ENCODE data around the gene TMTC2. TPM values are rescaled to one million over a fixed set of nuclear protein-coding genes. Genes with fewer than 3 reads are reported as not detected.

TMTC2 gene
- total and polyA plus RNA-seq, 2 donors from 2014 or later, result 6.0 to 32.9 TPM

DNA sequence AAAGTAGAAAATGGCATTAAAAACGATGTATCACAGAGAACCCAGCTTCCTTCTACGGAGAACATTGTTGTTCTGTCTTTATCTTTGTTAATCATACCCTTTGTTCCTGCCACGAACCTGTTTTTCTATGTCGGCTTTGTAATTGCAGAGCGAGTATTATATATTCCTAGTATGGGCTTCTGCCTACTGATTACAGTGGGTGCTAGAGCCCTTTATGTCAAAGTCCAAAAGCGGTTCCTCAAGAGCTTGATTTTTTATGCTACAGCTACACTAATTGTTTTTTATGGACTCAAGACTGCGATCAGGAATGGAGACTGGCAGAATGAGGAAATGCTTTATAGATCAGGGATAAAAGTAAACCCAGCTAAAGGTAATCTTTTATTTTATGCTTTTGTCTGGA is 209.6 kb downstream of the TMTC2 start:
- intact Hi-C loops (cut with DNase I), result no loop called here

DNA sequence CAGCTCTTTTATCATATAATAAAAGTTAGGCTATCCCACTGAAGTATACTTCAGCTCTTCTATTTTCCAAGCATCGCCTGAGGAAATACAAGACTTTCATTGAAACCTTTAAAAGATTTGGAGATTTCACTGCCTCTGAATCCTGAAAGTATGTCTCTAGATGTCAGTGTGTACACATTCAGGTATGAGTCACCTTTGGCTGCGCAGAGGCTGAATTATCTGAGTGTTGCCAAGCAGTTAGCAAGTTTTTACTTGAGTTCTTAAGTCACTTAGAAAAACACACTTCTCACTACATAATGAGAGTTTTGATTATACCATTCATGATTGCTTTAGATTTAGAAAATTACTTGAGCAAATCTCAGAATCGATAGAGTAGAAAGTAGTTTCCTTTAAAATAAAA is 210.3 kb downstream of the TMTC2 start:
- Histone ChIP-seq H3K9ac (ENCODE audit: low read length in 3 of 3) (no peak overlapping the region), H3K27me3 (ENCODE audit: control insufficient read depth, insufficient read depth, low read length) (no peaks in the 10 kb centered on the region), H3K4me3 (ENCODE audit: low read length in 3 of 3) (no peak overlapping the region), H3K4me1 (ENCODE audit: control insufficient read depth in 2 of 3, insufficient read depth in 2 of 3, low read depth in 1 of 3, low read length in 3 of 3) (no peaks in the 10 kb centered on the region), H3K9me3 (ENCODE audit: control insufficient read depth in 2 of 3, insufficient read depth in 1 of 3, low read length in 3 of 3) (no peaks in the 10 kb centered on the region), H3K36me3 (ENCODE audit: control insufficient read depth in 2 of 3, insufficient read depth in 3 of 3, low read length in 3 of 3) (no peaks in the 10 kb centered on the region), H3K27ac (ENCODE audit: low read depth in 2 of 2, low read length in 2 of 2) (no peak overlapping the region)
- TF ChIP-seq, protein P1, sequence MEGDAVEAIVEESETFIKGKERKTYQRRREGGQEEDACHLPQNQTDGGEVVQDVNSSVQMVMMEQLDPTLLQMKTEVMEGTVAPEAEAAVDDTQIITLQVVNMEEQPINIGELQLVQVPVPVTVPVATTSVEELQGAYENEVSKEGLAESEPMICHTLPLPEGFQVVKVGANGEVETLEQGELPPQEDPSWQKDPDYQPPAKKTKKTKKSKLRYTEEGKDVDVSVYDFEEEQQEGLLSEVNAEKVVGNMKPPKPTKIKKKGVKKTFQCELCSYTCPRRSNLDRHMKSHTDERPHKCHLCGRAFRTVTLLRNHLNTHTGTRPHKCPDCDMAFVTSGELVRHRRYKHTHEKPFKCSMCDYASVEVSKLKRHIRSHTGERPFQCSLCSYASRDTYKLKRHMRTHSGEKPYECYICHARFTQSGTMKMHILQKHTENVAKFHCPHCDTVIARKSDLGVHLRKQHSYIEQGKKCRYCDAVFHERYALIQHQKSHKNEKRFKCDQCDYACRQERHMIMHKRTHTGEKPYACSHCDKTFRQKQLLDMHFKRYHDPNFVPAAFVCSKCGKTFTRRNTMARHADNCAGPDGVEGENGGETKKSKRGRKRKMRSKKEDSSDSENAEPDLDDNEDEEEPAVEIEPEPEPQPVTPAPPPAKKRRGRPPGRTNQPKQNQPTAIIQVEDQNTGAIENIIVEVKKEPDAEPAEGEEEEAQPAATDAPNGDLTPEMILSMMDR (IDR thresholded peaks at IDR 0.05; ENCODE audit: borderline replicate concordance, extremely low read depth, insufficient read depth), result peak; percentile 15
- peak in 1 of 5 donors; percentile 24 for DNase-seq
- no peak for FAIRE-seq
- intact Hi-C loops (cut with DNase I), result no loop called here

More for the DNA sequence above, 209.6 kb downstream of the TMTC2 start:
- no peaks in the 10 kb centered on the region for H3K4me1 ChIP-seq (ENCODE audit: control insufficient read depth in 2 of 3, insufficient read depth in 2 of 3, low read depth in 1 of 3, low read length in 3 of 3)
- H3K9ac ChIP-seq (ENCODE audit: low read length in 3 of 3), result no peak overlapping the region
- DNase-seq (no peak), FAIRE-seq (no peak)
- no peak overlapping the region for H3K27ac ChIP-seq (ENCODE audit: low read depth in 2 of 2, low read length in 2 of 2)
- TF ChIP-seq, protein P1 (IDR thresholded peaks at IDR 0.05; ENCODE audit: borderline replicate concordance, extremely low read depth, insufficient read depth), result no peak
- no peaks in the 10 kb centered on the region for H3K9me3 ChIP-seq (ENCODE audit: control insufficient read depth in 2 of 3, insufficient read depth in 1 of 3, low read length in 3 of 3)
- no peak overlapping the region for H3K4me3 ChIP-seq (ENCODE audit: low read length in 3 of 3)
- no peaks in the 10 kb centered on the region for H3K27me3 ChIP-seq (ENCODE audit: control insufficient read depth, insufficient read depth, low read length)
- H3K36me3 ChIP-seq (ENCODE audit: control insufficient read depth in 2 of 3, insufficient read depth in 3 of 3, low read length in 3 of 3), result no peaks in the 10 kb centered on the region

DNA sequence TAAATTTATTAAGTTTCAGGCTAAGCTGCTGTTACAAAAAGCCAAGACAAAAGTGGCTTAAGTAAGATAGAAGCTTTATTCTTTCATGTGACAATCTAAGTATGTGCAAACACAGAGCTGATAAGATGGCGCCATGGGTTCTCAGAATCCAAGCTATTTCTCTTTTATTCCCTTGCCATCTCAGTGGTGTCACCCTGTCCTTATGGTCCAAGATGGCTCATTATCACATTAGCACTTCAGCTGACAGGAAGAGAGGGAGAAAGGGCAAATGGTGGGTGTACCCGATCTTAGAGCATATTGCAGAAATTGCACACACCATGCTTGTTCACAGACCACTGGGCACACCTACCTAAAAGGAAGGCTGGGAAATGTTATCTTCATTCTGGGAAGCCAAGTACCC is 211.7 kb downstream of the TMTC2 start:
- H3K27me3 ChIP-seq (ENCODE audit: control insufficient read depth, insufficient read depth, low read length), result no peaks in the 10 kb centered on the region
- TF ChIP-seq, protein P1 (IDR thresholded peaks at IDR 0.05; ENCODE audit: borderline replicate concordance, extremely low read depth, insufficient read depth), result no peak
- no peak overlapping the region for H3K9ac ChIP-seq (ENCODE audit: low read length in 3 of 3)
- H3K36me3 ChIP-seq (ENCODE audit: control insufficient read depth in 2 of 3, insufficient read depth in 3 of 3, low read length in 3 of 3), result no peaks in the 10 kb centered on the region
- no peak for FAIRE-seq
- no peaks in the 10 kb centered on the region for H3K4me1 ChIP-seq (ENCODE audit: control insufficient read depth in 2 of 3, insufficient read depth in 2 of 3, low read depth in 1 of 3, low read length in 3 of 3)
- DNase-seq, result no peak
- no peak overlapping the region for H3K4me3 ChIP-seq (ENCODE audit: low read length in 3 of 3)
- no peak overlapping the region for H3K27ac ChIP-seq (ENCODE audit: low read depth in 2 of 2, low read length in 2 of 2)
- no peaks in the 10 kb centered on the region for H3K9me3 ChIP-seq (ENCODE audit: control insufficient read depth in 2 of 3, insufficient read depth in 1 of 3, low read length in 3 of 3)
- intact Hi-C loops (cut with DNase I), result no loop called here

DNA sequence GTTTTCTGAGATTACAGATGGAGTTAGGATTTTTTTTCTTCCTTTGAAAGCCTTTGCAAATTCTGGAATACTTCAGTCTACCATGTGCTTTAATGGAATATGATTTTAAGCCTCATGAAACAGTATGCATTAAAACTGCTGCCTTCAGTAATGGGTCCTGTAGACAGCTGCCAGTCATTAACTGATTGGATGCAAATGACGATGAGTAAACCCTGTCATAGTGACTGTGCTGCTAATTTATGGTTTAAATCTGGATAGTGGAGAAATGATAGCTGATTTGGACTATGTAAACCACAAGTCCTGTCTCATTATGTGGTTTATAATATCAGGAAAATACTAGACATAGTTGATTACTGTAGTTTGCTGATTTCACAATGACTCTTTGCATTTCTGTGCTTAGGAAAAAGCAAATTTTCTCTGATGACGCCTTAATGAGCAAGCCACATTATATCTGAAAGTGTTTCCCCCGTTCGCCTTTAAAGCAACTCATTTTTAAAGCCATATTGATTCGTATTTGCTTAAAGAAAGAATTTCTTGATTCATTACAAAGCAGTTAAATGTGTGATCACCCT is 217.6 kb downstream of the TMTC2 start:
- TF ChIP-seq, protein P1 (IDR thresholded peaks at IDR 0.05; ENCODE audit: borderline replicate concordance, extremely low read depth, insufficient read depth), result no peak
- no peaks in the 10 kb centered on the region for H3K9me3 ChIP-seq (ENCODE audit: control insufficient read depth in 2 of 3, insufficient read depth in 1 of 3, low read length in 3 of 3)
- intact Hi-C loops (cut with DNase I), result no loop called here
- H3K27me3 ChIP-seq (ENCODE audit: control insufficient read depth, insufficient read depth, low read length), result no peaks in the 10 kb centered on the region
- no peak overlapping the region for H3K9ac ChIP-seq (ENCODE audit: low read length in 3 of 3)
- H3K27ac ChIP-seq (ENCODE audit: low read depth in 2 of 2, low read length in 2 of 2), result no peak overlapping the region
- H3K4me1 ChIP-seq (ENCODE audit: control insufficient read depth in 2 of 3, insufficient read depth in 2 of 3, low read depth in 1 of 3, low read length in 3 of 3), result no peaks in the 10 kb centered on the region
- H3K36me3 ChIP-seq (ENCODE audit: control insufficient read depth in 2 of 3, insufficient read depth in 3 of 3, low read length in 3 of 3), result no peaks in the 10 kb centered on the region
- no peak overlapping the region for H3K4me3 ChIP-seq (ENCODE audit: low read length in 3 of 3)
- DNase-seq, result no peak
- FAIRE-seq, result no peak
